ENCODE data around the gene MRPL58. TPM values are rescaled to one million over a fixed set of nuclear protein-coding genes. Genes with fewer than 3 reads are reported as not detected.
A peak's percentile ranks its signal among the peaks of the same experiment; 100 is the strongest.

MRPL58 gene
- total RNA-seq, 1 donor from 2014 or later: 52.8 TPM

DNA sequence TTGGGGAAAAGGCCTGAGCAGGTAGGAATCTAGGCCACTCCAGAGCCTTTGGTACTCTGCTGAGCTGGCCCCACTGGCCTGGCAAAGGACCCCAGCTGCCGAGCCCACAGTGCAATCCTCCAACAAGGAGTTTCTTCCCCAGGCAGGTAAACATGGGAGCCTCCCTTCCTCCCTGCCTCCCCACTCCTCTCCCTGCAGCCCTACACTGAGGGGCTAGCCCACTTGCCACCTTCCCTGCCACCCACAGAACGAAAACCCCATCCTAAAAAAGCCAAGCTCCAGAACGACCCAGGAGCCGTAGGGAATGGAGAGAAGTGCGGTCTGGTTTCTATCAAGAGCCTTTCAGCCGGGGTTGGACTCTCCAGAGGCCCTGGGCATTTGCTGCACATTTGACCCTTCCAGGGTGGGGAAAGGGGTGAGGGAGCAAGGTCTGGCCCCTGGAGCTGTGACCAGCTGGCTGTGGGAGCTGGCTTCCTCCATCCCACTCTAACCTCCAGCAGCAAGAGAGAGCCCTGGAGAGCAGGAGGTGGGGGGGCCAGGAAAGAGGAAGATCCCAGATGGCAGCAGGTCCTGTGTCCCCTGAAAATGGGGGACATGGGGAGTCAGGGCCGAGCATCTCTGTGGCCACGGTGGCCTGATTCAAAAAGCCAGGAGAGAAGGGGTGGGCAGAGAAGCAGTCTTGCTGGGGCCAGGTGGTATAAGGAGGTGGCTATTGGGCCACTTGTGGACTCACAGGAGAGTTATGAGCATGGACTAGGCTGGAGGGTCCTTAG, 41.2 kb upstream of the MRPL58 start:
- DNase-seq (ENCODE audit: low spot score): no peak
- H3K36me3 ChIP-seq: no peaks in the 10 kb centered on the region
- Mint-ChIP-seq H3K27ac (no peak overlapping the region), H3K9me3 (no peaks in the 10 kb centered on the region), H3K4me1 (peaks cover 7% of the 10 kb centered on the region), H3K27me3 (ENCODE audit: insufficient read depth, low read depth) (peaks cover 33% of the 10 kb centered on the region), H3K4me3 (peak overlapping the region; percentile 81), H3K36me3 (no peaks in the 10 kb centered on the region)
- H4K20me1 ChIP-seq (ENCODE audit: low read depth): no peaks in the 10 kb centered on the region
- no peaks in the 10 kb centered on the region for H3K9me3 ChIP-seq (ENCODE audit: low read depth)
- no peaks in the 10 kb centered on the region for H3K79me2 ChIP-seq (ENCODE audit: low read depth)
- no peaks in the 10 kb centered on the region for H3K4me1 ChIP-seq
- no peak overlapping the region for H2AFZ ChIP-seq (replicated peaks)
- H3K9ac ChIP-seq: no peak overlapping the region
- H3K4me2 ChIP-seq: peak overlapping the region; percentile 98
- TF ChIP-seq EZH2phosphoT487 (IDR thresholded peaks at IDR 0.05) (no peak), EZH2 (IDR thresholded peaks at IDR 0.05) (no peak)
- TF ChIP-seq, protein P1, sequence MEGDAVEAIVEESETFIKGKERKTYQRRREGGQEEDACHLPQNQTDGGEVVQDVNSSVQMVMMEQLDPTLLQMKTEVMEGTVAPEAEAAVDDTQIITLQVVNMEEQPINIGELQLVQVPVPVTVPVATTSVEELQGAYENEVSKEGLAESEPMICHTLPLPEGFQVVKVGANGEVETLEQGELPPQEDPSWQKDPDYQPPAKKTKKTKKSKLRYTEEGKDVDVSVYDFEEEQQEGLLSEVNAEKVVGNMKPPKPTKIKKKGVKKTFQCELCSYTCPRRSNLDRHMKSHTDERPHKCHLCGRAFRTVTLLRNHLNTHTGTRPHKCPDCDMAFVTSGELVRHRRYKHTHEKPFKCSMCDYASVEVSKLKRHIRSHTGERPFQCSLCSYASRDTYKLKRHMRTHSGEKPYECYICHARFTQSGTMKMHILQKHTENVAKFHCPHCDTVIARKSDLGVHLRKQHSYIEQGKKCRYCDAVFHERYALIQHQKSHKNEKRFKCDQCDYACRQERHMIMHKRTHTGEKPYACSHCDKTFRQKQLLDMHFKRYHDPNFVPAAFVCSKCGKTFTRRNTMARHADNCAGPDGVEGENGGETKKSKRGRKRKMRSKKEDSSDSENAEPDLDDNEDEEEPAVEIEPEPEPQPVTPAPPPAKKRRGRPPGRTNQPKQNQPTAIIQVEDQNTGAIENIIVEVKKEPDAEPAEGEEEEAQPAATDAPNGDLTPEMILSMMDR (IDR thresholded peaks at IDR 0.05): no peak
- peaks cover 6% of the 10 kb centered on the region for H3F3A ChIP-seq (ENCODE audit: low read depth)
- H3K27me3 ChIP-seq: peaks cover 64% of the 10 kb centered on the region
- no peak overlapping the region for H3K27ac ChIP-seq
- peak overlapping the region; percentile 85 for H3K4me3 ChIP-seq

DNA sequence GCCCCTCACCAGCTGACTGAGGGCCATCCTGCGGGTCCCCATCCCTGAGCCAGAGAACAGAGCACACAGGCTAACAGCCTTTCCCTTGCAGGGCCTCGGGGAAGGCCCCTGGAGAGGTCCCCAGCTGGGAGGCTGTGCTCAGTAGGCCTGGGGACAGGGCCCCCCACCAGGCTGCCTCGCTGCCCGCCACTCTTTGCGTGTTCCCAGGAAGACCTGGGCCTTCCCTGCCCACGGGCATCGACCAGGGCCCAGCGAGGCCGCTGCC, 40.7 kb upstream of the MRPL58 start:
- no peak overlapping the region for H3K27ac ChIP-seq
- H3K9me3 ChIP-seq (ENCODE audit: low read depth): no peaks in the 10 kb centered on the region
- H3F3A ChIP-seq (ENCODE audit: low read depth): peaks cover 6% of the 10 kb centered on the region
- Mint-ChIP-seq H3K27me3 (ENCODE audit: insufficient read depth, low read depth) (peaks cover 30% of the 10 kb centered on the region), H3K4me3 (peak overlapping the region; percentile 81), H3K36me3 (no peaks in the 10 kb centered on the region), H3K4me1 (peaks cover 7% of the 10 kb centered on the region), H3K27ac (no peak overlapping the region), H3K9me3 (no peaks in the 10 kb centered on the region)
- TF ChIP-seq EZH2phosphoT487 (IDR thresholded peaks at IDR 0.05) (no peak), EZH2 (IDR thresholded peaks at IDR 0.05) (peak; percentile 29)
- TF ChIP-seq, protein P1 (IDR thresholded peaks at IDR 0.05): no peak
- no peaks in the 10 kb centered on the region for H3K36me3 ChIP-seq
- peak overlapping the region; percentile 97 for H2AFZ ChIP-seq (replicated peaks)
- no peaks in the 10 kb centered on the region for H3K4me1 ChIP-seq
- DNase-seq (ENCODE audit: low spot score): no peak
- no peaks in the 10 kb centered on the region for H4K20me1 ChIP-seq (ENCODE audit: low read depth)
- H3K9ac ChIP-seq: no peak overlapping the region
- H3K27me3 ChIP-seq: peaks cover 66% of the 10 kb centered on the region
- H3K4me3 ChIP-seq: peak overlapping the region; percentile 85
- H3K79me2 ChIP-seq (ENCODE audit: low read depth): no peaks in the 10 kb centered on the region
- H3K4me2 ChIP-seq: peak overlapping the region; percentile 98

DNA sequence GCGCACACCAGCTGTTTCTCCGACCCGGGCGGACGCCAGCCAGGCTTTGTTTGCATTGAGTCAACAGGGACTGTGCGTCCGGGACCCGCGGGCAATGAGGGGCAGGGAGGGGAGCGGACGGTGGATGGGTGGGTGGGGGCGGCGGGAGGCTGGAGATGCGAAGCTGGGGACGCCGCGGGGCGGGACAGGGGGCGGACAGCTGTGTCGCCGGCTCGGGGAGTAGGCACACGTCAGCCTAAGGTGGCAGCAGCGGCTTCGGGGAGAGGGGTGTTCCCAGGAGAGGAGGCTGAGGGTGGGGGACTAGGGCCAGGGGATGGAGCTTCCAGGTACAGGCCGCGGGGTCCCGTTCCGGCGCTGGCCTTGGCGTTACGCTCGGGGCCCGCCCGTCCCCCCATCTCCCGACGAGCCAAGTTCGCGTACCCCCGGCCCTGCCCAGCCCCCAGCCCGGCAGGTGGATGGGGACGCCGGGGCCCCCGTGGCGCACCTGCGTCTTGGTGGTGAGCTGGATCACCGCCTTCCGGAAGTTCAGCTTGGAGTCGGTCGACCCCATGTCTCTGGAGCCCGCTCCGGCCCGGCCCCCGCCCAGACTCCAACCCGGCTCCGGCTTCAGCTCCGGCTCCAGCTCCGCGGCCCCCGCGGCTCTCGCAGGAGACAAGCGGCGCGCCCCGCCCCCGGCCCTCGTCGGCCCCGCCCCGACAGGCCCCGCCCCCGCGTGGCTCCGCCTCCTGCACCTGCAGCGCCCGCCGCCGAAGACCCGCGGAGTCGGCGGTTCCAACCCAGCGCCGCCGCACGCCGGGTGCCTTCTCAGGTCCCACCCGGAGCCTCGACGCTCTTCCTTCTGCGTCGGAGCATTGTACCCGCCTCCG, 40.1 kb upstream of the MRPL58 start, which contains the start of gene HID1:
Gene HID1, minus strand, starts transcription at position 653 of the 866 bp plus-strand sequence. Its CDS starts 103 bp downstream, at position 550.
- peaks cover 32% of the 10 kb centered on the region for H3K27me3 Mint-ChIP-seq (ENCODE audit: insufficient read depth, low read depth)
- Histone ChIP-seq H3F3A (ENCODE audit: low read depth) (peaks cover 6% of the 10 kb centered on the region), H3K9me3 (ENCODE audit: low read depth) (no peaks in the 10 kb centered on the region), H3K4me2 (peak within 1 kb of the TSS; percentile 98), H3K36me3 (no peaks in the 10 kb centered on the region), H3K9ac (no peak within 1 kb of the TSS), H3K27ac (no peak within 1 kb of the TSS), H3K4me1 (no peaks in the 10 kb centered on the region), H3K79me2 (ENCODE audit: low read depth) (no peaks in the 10 kb centered on the region), H4K20me1 (ENCODE audit: low read depth) (no peaks in the 10 kb centered on the region), H3K27me3 (peaks cover 69% of the 10 kb centered on the region), H2AFZ (replicated peaks) (peak within 1 kb of the TSS; percentile 97), H3K4me3 (peak within 1 kb of the TSS; percentile 85)
- peak; percentile 91 for DNase-seq (ENCODE audit: low spot score)
- H3K36me3 Mint-ChIP-seq: no peaks in the 10 kb centered on the region
- H3K27ac Mint-ChIP-seq: no peak within 1 kb of the TSS
- peaks cover 7% of the 10 kb centered on the region for H3K4me1 Mint-ChIP-seq
- H3K9me3 Mint-ChIP-seq: no peaks in the 10 kb centered on the region
- TF ChIP-seq, protein P1 (IDR thresholded peaks at IDR 0.05): no peak
- TF ChIP-seq EZH2phosphoT487 (IDR thresholded peaks at IDR 0.05): peak; percentile 29
- peak within 1 kb of the TSS; percentile 84 for H3K4me3 Mint-ChIP-seq
